Right lobe of liver (tissue), 4 donors: Measurements from ENCODE around the gene ATL1.

ENCODE experiments used
- CTCF ChIP-seq, 4 donors: fragments of 200-600 bp in 3 of 4; fragments of 450-650 bp in 1 of 4; IDR thresholded peaks; one replicate each; pipeline versions ENCODE4 v1.5.1 to v1.8.0; 2016 to 2022; ENCODE audit warnings: antibody characterized with exemption in 4 of 4, mild to moderate bottlenecking in 2 of 4
- POLR2A ChIP-seq: fragments of 450-650 bp; IDR thresholded peaks from one replicate; pipeline ENCODE4 v1.6.1; 2017; ENCODE audit warnings: antibody characterized with exemption, mild to moderate bottlenecking
- donor health status: DM: no; HTN: no; CAD: no.
- donor health status: DM: no; HTN: no; CAD: no.
- donor health status: DM: no; HTN: yes; CAD: no.

- TF ChIP-seq CTCF (IDR thresholded peaks at IDR 0.05) (no peak), POLR2A (no peak)
These were observed 115.7 kb downstream of the ATL1 start for GRCh38 chr14:50675597-50675996.
